GM20431 (cell line): ENCODE measurements around the gene DPH5.
"Not testable (repeated sequence)": the region's sequence is repeated elsewhere in the genome, so short reads cannot be mapped to it uniquely, and the experiment has no call there.

Source experiments
- in situ Hi-C: fragments of 300-500 bp; cut with MseI, MboI; formaldehyde crosslinking; loops from one replicate; pipeline ENCODE4 v1.15.0; 2020; ENCODE audit warnings: low sequenced_read_pairs; ENCODE audit not compliant: unreplicated experiment

Gene DPH5

GRCh38 chr1:100995198-100995988 lies 30.2 kb downstream of the DPH5 start:
- in situ Hi-C loops, result no loop called here

DNA sequence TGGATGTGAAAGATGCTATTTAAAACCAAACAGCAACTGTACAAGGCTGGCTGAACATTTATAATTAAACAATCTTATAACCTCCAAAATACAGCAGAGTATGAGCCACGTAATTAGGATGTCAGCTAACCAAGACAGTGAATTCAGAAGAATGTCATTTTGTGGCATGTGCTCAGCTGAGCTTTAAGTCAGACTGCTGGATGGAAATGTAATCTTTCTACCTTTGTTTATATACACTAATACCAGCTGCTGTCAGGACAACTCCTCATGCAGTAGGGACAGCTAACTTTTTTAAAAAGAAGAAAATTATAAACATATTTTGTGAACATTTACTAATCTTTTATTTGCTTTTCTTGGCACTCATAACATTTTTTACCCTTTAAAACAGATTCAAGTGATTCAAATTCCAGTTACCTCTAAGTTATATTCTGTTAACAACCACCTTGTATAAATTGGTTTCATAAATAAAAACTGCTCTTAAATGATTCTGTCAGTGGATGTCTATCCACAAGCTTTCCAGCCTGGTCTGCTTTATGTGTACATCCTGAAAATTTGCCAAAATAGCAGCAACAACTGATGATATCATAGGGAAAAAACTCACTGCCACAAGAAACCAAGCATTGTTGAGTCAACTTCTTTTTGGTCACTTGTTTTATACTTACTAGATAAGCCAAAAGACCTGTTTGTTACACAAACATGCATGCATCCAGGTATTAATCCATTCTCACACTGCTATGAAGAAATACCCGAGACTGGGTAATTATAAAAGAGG lies 36.1 kb downstream of the DPH5 start:
- in situ Hi-C loops, result no loop called here

- in situ Hi-C loops, result no loop called here
Observed at GRCh38 chr1:100988121-100988520, 37.5 kb downstream of the DPH5 start.

GRCh38 chr1:100982793-100983192 lies 42.8 kb downstream of the DPH5 start:
- in situ Hi-C loops, result no loop called here

- in situ Hi-C loops, result no loop called here
Observed at GRCh38 chr1:100979631-100980030, 46.0 kb downstream of the DPH5 start.

GRCh38 chr1:100976936-100977335 lies 48.6 kb downstream of the DPH5 start:
- in situ Hi-C loops, result no loop called here

DNA sequence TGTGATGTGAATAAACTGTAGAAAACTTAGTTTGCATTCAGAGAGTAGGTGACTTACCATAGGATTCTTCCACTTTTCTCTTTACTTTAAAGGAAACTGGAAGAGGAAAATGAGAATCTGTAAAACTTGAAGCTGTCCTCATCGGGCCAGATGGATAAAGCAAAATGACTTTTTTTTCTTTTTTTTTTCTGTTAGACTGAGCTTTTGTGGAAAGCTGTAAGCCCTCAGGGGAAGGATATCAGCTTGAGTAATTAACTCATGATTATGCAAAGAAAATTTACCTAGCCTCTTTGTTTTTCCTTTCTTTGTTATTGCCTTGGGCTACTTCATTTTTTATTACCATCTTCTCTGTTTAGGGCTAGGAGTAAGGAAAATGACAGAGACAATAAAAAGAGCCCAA lies 53.4 kb downstream of the DPH5 start:
- in situ Hi-C loops, result no loop called here

GRCh38 chr1:100971021-100971420 lies 54.6 kb downstream of the DPH5 start:
- in situ Hi-C loops, result no loop called here

DNA sequence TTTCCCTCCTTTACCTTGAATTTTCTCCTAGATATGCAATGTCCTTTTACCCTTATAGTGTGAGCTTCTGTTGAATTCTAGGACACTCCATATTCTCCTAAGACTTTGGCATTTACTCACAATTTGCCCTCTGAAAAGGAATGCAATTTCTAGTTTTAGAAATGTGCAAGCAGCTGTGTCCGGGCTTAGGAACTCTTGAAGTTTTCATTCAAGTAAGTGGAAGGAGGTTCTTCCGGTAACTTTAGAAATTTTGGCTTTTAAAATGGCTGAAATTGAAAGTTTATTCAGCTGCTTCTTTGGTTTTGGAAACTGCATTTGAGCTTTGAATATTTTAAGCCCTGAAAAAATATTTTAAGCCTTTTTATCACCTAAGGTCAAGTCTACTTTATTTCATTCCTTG lies 56.3 kb downstream of the DPH5 start:
- in situ Hi-C loops, result no loop called here

GRCh38 chr1:100968621-100969020 lies 57.0 kb downstream of the DPH5 start:
- in situ Hi-C loops, result no loop called here

GRCh38 chr1:100960098-100960497 lies 65.5 kb downstream of the DPH5 start:
- in situ Hi-C loops, result no loop called here

GRCh38 chr1:100959502-100960060 lies 66.0 kb downstream of the DPH5 start:
- in situ Hi-C loops, result no loop called here

DNA sequence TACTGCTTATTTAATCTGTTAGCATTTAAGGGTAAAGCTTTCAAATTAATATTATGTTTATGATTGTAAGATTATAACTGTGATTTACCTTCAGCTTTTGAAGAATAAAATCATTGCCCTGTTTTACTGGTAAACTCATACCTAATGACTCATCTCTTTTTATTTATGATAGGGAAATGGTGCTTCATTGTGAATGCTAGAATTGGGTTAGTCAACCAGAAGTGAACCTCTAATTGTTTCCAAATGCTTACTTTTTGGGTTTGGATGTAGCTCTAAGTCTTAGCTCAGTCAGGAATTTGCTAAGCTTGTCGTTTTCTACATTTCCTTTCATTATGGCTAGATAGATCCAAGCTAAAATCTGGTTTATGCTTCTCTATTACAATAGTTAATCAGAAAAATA lies 70.3 kb downstream of the DPH5 start:
- in situ Hi-C loops, result no loop called here

GRCh38 chr1:100953960-100954730 lies 71.4 kb downstream of the DPH5 start:
- in situ Hi-C loops, result no loop called here

- in situ Hi-C loops, result not testable (repeated sequence)
Observed at GRCh38 chr1:100952970-100953369, 72.6 kb downstream of the DPH5 start.

GRCh38 chr1:100952104-100952745 lies 73.4 kb downstream of the DPH5 start:
- in situ Hi-C loops, result no loop called here

DNA sequence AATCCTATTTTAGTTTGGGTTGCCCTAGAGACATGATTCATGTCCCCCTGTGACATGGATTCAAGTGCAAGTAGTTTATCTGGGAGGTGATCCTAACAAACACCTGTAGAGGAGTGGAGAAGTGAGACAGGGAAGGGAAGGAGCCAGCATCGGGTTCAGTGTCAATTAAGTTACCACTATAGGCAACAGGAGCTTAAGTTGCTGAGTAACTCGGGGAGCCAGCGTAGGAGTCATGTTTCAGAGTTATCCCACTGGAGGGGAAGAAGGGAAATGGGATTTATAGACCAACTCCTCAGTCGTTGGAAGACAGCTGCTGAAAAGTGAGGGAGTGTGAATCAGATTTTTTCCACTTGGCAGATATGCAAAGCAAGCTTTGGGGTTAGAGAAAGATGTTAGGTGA lies 74.8 kb downstream of the DPH5 start:
- in situ Hi-C loops, result no loop called here

DNA sequence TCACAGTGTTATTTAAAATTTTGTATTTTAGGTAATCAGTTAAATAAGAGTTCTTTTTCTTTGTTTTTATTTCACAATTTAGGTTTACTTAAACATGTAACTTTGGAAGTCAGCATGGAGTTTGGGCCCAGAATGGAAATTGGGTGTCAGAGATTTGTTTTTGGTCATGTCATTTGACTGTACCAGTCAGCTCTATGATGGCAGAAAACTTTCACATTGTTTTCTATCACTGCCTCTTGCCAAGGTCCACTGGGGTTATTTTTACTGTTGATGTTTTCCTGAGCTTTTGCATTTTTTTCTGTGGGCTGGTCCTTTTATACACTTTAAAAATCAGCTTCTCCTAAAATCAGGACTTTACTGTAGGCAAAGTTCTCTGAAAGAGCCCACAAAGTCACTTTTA lies 75.2 kb downstream of the DPH5 start:
- in situ Hi-C loops, result no loop called here

DNA sequence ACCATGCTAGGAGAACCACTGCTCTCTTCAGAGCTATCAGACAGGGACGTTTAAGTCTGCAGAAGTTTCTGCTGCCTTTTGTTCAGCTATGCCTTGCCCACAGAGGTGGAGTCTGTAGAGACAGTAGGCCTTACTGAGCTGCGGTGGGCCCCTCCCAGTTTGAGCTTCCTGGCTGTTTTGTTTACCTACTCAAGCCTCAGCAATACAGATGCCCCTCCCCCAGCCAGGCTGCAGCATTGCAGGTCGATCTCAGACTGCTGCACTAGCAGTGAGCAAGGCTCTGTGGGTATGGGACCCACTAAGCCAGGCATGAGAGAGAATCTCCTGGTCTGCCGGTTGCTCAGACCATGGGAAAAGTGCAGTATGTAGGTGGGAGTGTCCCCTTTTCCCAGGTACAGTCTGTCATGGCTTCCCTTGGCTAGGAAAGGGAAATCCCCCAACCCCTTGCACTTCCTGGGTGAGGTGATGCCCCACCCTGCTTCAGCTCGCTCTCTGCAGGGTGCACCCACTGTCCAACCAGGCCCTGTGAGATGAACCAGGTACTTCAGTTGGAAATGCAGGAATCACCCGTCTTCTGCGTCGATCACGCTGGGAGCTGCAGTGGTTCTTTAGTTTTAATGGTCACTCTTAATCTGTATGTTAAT lies 75.9 kb downstream of the DPH5 start:
- in situ Hi-C loops, result not testable (repeated sequence)
